Vagina (tissue), 2 donors: Measurements from ENCODE around the gene IL9.

ENCODE experiments used
- CTCF ChIP-seq, 3 experiments: fragments of 450-650 bp in 2 of 3; fragments of 200-600 bp in 1 of 3; sonication (generic) in 1 of 3; IDR thresholded peaks; one replicate each; pipeline ENCODE4 v1.5.1; 2017 to 2019; ENCODE audit warnings: antibody characterized with exemption in 3 of 3, mild to moderate bottlenecking in 2 of 3, moderate library complexity in 2 of 3
- POLR2A ChIP-seq, 2 donors: fragments of 450-650 bp; IDR thresholded peaks; one replicate each; pipeline ENCODE4 v1.6.1; 2017; ENCODE audit warnings: antibody characterized with exemption in 2 of 2, mild to moderate bottlenecking in 2 of 2, moderate library complexity in 2 of 2

GRCh38 chr5:135886136-135886535 is 9.5 kb downstream of the IL9 start:
- TF ChIP-seq POLR2A (IDR thresholded peaks at IDR 0.05) (no peak), CTCF (IDR thresholded peaks at IDR 0.05) (no peak)
